Keratinocyte (primary cell): ENCODE data around the gene PRR16. TPM values are rescaled to one million over a fixed set of nuclear protein-coding genes. Genes with fewer than 3 reads are reported as not detected.

Source experiments
- DNase-seq: peaks from one replicate; pipeline ENCODE4 v3.0.0-alpha.2; 2011; ENCODE audit warnings: low read depth, missing footprints, low spot score
- FAIRE-seq: peaks from 2 replicates; lab custom pipeline; 2011; peaks lifted over from hg19 to GRCh38; lab: Jason Lieb, UNC
- H2AFZ ChIP-seq: 2 replicates; pipeline ENCODE4 v1.6.0; 2012; ENCODE audit warnings: low read length, control low read depth, inconsistent platforms; ENCODE audit not compliant: control insufficient read depth
- H3K27ac ChIP-seq: 2 replicates; pipeline ENCODE4 v1.5.1; 2011; ENCODE audit warnings: low read length; ENCODE audit not compliant: control insufficient read depth, insufficient read depth
- H3K27me3 ChIP-seq: 3 replicates; pipeline ENCODE4 v1.6.0; 2011; ENCODE audit warnings: low read length; ENCODE audit not compliant: control insufficient read depth, insufficient read depth; ENCODE audit errors: extremely low read depth
- H3K36me3 ChIP-seq, 2 experiments: 2 replicates in 1 of 2; 3 replicates in 1 of 2; pipeline ENCODE4 v1.5.1; 2011; ENCODE audit warnings: low read length in 2 of 2, mild to moderate bottlenecking in 1 of 2; ENCODE audit not compliant: control insufficient read depth in 2 of 2, insufficient read depth in 2 of 2; ENCODE audit errors: extremely low read depth in 1 of 2
- H3K4me1 ChIP-seq: 3 replicates; pipeline ENCODE4 v1.5.1; 2011; ENCODE audit warnings: low read length; ENCODE audit not compliant: control insufficient read depth, insufficient read depth; ENCODE audit errors: extremely low read depth
- H3K4me2 ChIP-seq: 3 replicates; pipeline ENCODE4 v1.6.0; 2011; ENCODE audit warnings: low read depth, low read length; ENCODE audit not compliant: control insufficient read depth, insufficient read depth; ENCODE audit errors: extremely low read depth
- H3K4me3 ChIP-seq, 3 experiments: fragments of 200-600 bp in 1 of 3; sonication (generic) in 1 of 3; 2 replicates in 2 of 3; 3 replicates in 1 of 3; pipeline ENCODE4 v1.5.1; 2011 to 2016; ENCODE audit warnings: low read length in 3 of 3, mild to moderate bottlenecking in 3 of 3, control low read depth in 2 of 3, inconsistent platforms in 1 of 3, low read depth in 1 of 3, mixed read lengths in 1 of 3, mixed run types in 1 of 3, moderate library complexity in 1 of 3; ENCODE audit not compliant: control insufficient read depth in 2 of 3, insufficient read depth in 2 of 3; ENCODE audit errors: extremely low read depth in 1 of 3
- H3K79me2 ChIP-seq: 2 replicates; pipeline ENCODE4 v1.6.0; 2012; ENCODE audit warnings: low read length; ENCODE audit not compliant: control insufficient read depth, insufficient read depth
- H3K9ac ChIP-seq: 3 replicates; pipeline ENCODE4 v1.6.0; 2011; ENCODE audit warnings: low read length; ENCODE audit not compliant: control insufficient read depth, insufficient read depth; ENCODE audit errors: extremely low read depth
- H3K9me1 ChIP-seq: 3 replicates; pipeline ENCODE4 v1.6.0; 2011; ENCODE audit warnings: low read length; ENCODE audit not compliant: control insufficient read depth, insufficient read depth; ENCODE audit errors: extremely low read depth
- H3K9me3 ChIP-seq: 2 replicates; pipeline ENCODE4 v1.5.1; 2012; ENCODE audit warnings: low read depth, low read length; ENCODE audit not compliant: control insufficient read depth
- H4K20me1 ChIP-seq: 3 replicates; pipeline ENCODE4 v1.6.0; 2011; ENCODE audit warnings: low read length; ENCODE audit not compliant: control insufficient read depth, insufficient read depth; ENCODE audit errors: extremely low read depth
- EZH2 ChIP-seq: IDR thresholded peaks from one replicate; pipeline ENCODE4 v1.6.1; 2012; ENCODE audit warnings: inconsistent platforms, mild to moderate bottlenecking, low read length, moderate library complexity
- dilution Hi-C: fragments of 300-500 bp; cut with MboI; formaldehyde crosslinking; loops from one replicate; pipeline ENCODE4 v1.7.0; 2020; ENCODE audit warnings: low sequenced_read_pairs; ENCODE audit not compliant: extremely low pct_ligation_motif_present
- polyA plus RNA-seq, 5 experiments: library from polyadenylated mRNA; depleted of rRNA in 3 of 5; stranded (reverse) in 3 of 5; stranded (forward) in 1 of 5; unstranded in 1 of 5; fragments of >200 nt; gene quantifications; 1 replicate in 1 of 5; 2 replicates in 3 of 5; 3 replicates in 1 of 5; pipeline versions ENCODE4 v1.2.1 to v1.2.3, GENCODE V29; 2011 to 2012; ENCODE audit warnings: missing spikeins in 2 of 5, low read depth in 1 of 5, low replicate concordance in 1 of 5
- TF ChIP-seq, protein P1 (sequence below), 3 experiments: IDR thresholded peaks in 1 of 3; conservative IDR thresholded peaks in 1 of 3; optimal IDR thresholded peaks in 1 of 3; 2 replicates in 2 of 3; 3 replicates in 1 of 3; pipeline versions ENCODE3 to v1.5.1; 2011; ENCODE audit warnings: low read length in 3 of 3, mild to moderate bottlenecking in 3 of 3, moderate library complexity in 2 of 3, control low read depth in 1 of 3, inconsistent platforms in 1 of 3; ENCODE audit not compliant: insufficient read depth in 2 of 3; ENCODE audit errors: extremely low read depth in 1 of 3

The PRR16 gene
- polyA plus RNA-seq, 1 donor (not counting 4 experiments of a cell fraction or from before 2014, with no cell fraction given), result 0.05 TPM

DNA sequence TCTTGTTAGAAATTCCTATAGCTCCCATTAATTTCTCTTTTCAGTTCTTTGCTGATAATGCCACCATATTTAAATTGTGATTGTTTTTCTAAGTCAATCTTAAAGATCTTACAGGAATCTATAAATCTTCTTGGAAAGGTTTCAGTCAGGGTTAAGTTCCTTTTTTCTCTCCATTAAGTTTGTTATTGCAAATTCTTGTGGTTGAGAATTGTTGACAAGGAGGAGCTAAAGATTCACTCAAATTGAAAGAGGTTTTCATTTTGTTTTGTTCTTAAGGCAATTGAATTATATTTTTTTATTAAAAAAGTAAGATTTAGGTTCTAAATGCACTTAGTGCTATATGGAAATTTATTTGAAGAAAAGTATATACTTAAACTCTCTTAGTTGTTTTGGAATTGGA is 213.4 kb downstream of the PRR16 start:
- FAIRE-seq (no peak), DNase-seq (no peak)
- Histone ChIP-seq H3K9me1 (no peaks in the 10 kb centered on the region), H3K9ac (no peak overlapping the region), H3K4me1 (no peaks in the 10 kb centered on the region), H3K4me2 (no peak overlapping the region), H3K79me2 (no peaks in the 10 kb centered on the region), H2AFZ (no peak overlapping the region), H3K4me3 (no peak overlapping the region), H3K27me3 (no peaks in the 10 kb centered on the region), H3K36me3 (no peaks in the 10 kb centered on the region), H4K20me1 (no peaks in the 10 kb centered on the region), H3K9me3 (no peaks in the 10 kb centered on the region), H3K27ac (no peak overlapping the region)
- dilution Hi-C loops, result no loop called here
- TF ChIP-seq, protein P1, sequence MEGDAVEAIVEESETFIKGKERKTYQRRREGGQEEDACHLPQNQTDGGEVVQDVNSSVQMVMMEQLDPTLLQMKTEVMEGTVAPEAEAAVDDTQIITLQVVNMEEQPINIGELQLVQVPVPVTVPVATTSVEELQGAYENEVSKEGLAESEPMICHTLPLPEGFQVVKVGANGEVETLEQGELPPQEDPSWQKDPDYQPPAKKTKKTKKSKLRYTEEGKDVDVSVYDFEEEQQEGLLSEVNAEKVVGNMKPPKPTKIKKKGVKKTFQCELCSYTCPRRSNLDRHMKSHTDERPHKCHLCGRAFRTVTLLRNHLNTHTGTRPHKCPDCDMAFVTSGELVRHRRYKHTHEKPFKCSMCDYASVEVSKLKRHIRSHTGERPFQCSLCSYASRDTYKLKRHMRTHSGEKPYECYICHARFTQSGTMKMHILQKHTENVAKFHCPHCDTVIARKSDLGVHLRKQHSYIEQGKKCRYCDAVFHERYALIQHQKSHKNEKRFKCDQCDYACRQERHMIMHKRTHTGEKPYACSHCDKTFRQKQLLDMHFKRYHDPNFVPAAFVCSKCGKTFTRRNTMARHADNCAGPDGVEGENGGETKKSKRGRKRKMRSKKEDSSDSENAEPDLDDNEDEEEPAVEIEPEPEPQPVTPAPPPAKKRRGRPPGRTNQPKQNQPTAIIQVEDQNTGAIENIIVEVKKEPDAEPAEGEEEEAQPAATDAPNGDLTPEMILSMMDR (optimal IDR thresholded peaks at IDR 0.05 in 1 of 3, IDR thresholded peaks at IDR 0.05 in 1 of 3, conservative IDR thresholded peaks at IDR 0.05 in 1 of 3; ENCODE audit: extremely low read depth in 1 of 3, insufficient read depth in 2 of 3, low read length in 3 of 3), result no peak
- no peak for TF ChIP-seq EZH2

DNA sequence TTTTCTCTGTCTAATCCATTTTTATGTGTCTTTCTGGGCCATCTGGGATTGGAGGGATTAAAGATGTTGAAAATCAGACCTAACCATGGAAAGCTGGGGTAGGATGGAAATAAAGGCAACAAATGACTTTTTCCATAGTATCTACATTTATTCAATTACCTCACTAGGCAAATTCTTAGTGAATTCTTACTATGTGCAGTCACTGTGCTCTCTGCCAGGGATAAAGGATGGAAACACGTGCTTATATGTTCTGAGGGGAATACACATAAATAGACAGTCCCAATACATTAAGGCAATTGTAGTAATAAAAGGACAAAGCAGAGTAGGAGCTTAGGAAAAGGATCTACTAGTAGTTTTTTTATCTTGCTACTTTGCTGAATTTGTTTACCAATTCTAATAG is 214.2 kb downstream of the PRR16 start:
- H4K20me1 ChIP-seq, result no peaks in the 10 kb centered on the region
- H3K4me1 ChIP-seq, result no peaks in the 10 kb centered on the region
- no peak overlapping the region for H3K4me2 ChIP-seq
- H3K9ac ChIP-seq, result no peak overlapping the region
- no peaks in the 10 kb centered on the region for H3K36me3 ChIP-seq
- no peak overlapping the region for H3K27ac ChIP-seq
- FAIRE-seq, result no peak
- no peak overlapping the region for H3K4me3 ChIP-seq
- no peaks in the 10 kb centered on the region for H3K27me3 ChIP-seq
- dilution Hi-C loops, result no loop called here
- H3K79me2 ChIP-seq, result no peaks in the 10 kb centered on the region
- H3K9me3 ChIP-seq, result no peaks in the 10 kb centered on the region
- H3K9me1 ChIP-seq, result no peaks in the 10 kb centered on the region
- TF ChIP-seq, protein P1 (optimal IDR thresholded peaks at IDR 0.05 in 1 of 3, IDR thresholded peaks at IDR 0.05 in 1 of 3, conservative IDR thresholded peaks at IDR 0.05 in 1 of 3; ENCODE audit: extremely low read depth in 1 of 3, insufficient read depth in 2 of 3, low read length in 3 of 3), result no peak
- TF ChIP-seq EZH2, result no peak
- DNase-seq, result no peak
- no peak overlapping the region for H2AFZ ChIP-seq
